HCT116 (cell line): ENCODE results near the gene ERGIC2. TPM values are rescaled to one million over a fixed set of nuclear protein-coding genes. Genes with fewer than 3 reads are reported as not detected.

Experiments used
- ATAC-seq: fragments of 200-7000 bp; cut with Tn5 transposase; 2 replicates; pipeline ENCODE4 v1.9.1; 2020; ENCODE audit warnings: mild to moderate bottlenecking, moderate library complexity
- BruUV-seq: library from RNA; stranded (reverse); fragments of 400-500 nt; replicated peaks from 2 replicates; lab custom pipeline; 2021; lab: Mats Ljungman, UMichigan
- CTCF ChIA-PET: fragments of 300-600 bp; sonication (Branson Sonifier 250); formaldehyde crosslinking; loops from one replicate; lab custom pipeline; 2021; ENCODE audit warnings: antibody characterized with exemption; lab: Charles Lee
- POLR2A ChIA-PET: fragments of 300-600, 350-600 bp; sonication (Branson Sonifier 250); formaldehyde crosslinking; loops from one replicate; lab custom pipeline; 2021; ENCODE audit warnings: antibody characterized with exemption; lab: Charles Lee
- RAD21 ChIA-PET, 2 experiments: fragments of 300-600 bp; sonication (Branson Sonifier 250); formaldehyde crosslinking; loops; one replicate each; lab custom pipeline; 2023; ENCODE audit warnings: low total read pairs in 2 of 2; ENCODE audit not compliant: uncharacterized antibody in 2 of 2, unreplicated experiment in 2 of 2, low non-redundant PET in 1 of 2; lab: Charles Lee
- DNase-seq: peaks from one replicate; pipeline ENCODE4 v3.0.0-alpha.2; 2010; ENCODE audit warnings: low read depth, low spot score
- H2AFZ ChIP-seq: fragments of 200-600 bp; shearing (Covaris generic), sonication (generic); 2 replicates; pipeline ENCODE4 v1.6.1; 2017; ENCODE audit warnings: low read depth, mixed run types, mixed read lengths, antibody characterized with exemption, low read length; ENCODE audit not compliant: poor library complexity, severe bottlenecking
- H3K27ac ChIP-seq: 2 replicates; pipeline ENCODE4 v1.5.1; 2012; ENCODE audit warnings: low read depth, low read length
- H3K27me3 ChIP-seq: fragments of 200-600 bp; sonication (generic); 2 replicates; pipeline ENCODE4 v1.6.1; 2016; ENCODE audit warnings: mixed run types, low read length, mixed read lengths; ENCODE audit not compliant: insufficient read depth
- H3K36me3 ChIP-seq, 2 experiments: fragments of 200-500 bp in 1 of 2; fragments of 200-600 bp in 1 of 2; sonication (Bioruptor generic) in 1 of 2; sonication (generic) in 1 of 2; 2 replicates each; pipeline versions ENCODE4 v1.5.1 to v1.6.1; 2014 to 2016; ENCODE audit warnings: low read length in 2 of 2, inconsistent platforms in 1 of 2, mixed read lengths in 1 of 2, mixed run types in 1 of 2; ENCODE audit not compliant: insufficient read depth in 2 of 2, control insufficient read depth in 1 of 2
- H3K4me1 ChIP-seq, 2 experiments: fragments of 200-600 bp in 1 of 2; sonication (generic) in 1 of 2; 2 replicates each; pipeline versions ENCODE4 v1.5.1 to v1.6.1; 2012 to 2017; ENCODE audit warnings: low read length in 2 of 2, inconsistent platforms in 1 of 2, mild to moderate bottlenecking in 1 of 2, mixed read lengths in 1 of 2, mixed run types in 1 of 2, moderate library complexity in 1 of 2; ENCODE audit not compliant: insufficient read depth in 2 of 2, control insufficient read depth in 1 of 2
- H3K4me2 ChIP-seq: fragments of 200-600 bp; sonication (generic); 2 replicates; pipeline ENCODE4 v1.6.1; 2017; ENCODE audit warnings: mixed run types, low read length, mixed read lengths
- H3K4me3 ChIP-seq, 2 experiments: fragments of 200-600 bp in 1 of 2; sonication (generic) in 1 of 2; replicated peaks in 1 of 2; 2 replicates each; pipeline ENCODE4 v1.5.1; 2011 to 2016; ENCODE audit warnings: low read length in 2 of 2, control low read depth in 1 of 2, low read depth in 1 of 2, mild to moderate bottlenecking in 1 of 2, mixed read lengths in 1 of 2, mixed run types in 1 of 2
- H3K79me2 ChIP-seq: fragments of 200-600 bp; sonication (generic); 2 replicates; pipeline ENCODE4 v1.6.1; 2017; ENCODE audit warnings: mild to moderate bottlenecking, mixed run types, low read length, moderate library complexity, mixed read lengths; ENCODE audit not compliant: insufficient read depth
- H3K9ac ChIP-seq: fragments of 200-600 bp; sonication (generic); 2 replicates; pipeline ENCODE4 v1.6.1; 2016; ENCODE audit warnings: low read length, mixed read lengths
- H3K9me2 ChIP-seq: fragments of 200-600 bp; sonication (generic), shearing (Covaris generic); 2 replicates; pipeline ENCODE4 v1.6.1; 2017; ENCODE audit warnings: mixed run types, mild to moderate bottlenecking, moderate library complexity; ENCODE audit not compliant: insufficient read depth
- H3K9me3 ChIP-seq, 2 experiments: fragments of 200-500 bp in 1 of 2; fragments of 200-600 bp in 1 of 2; sonication (Bioruptor generic) in 1 of 2; sonication (generic) in 1 of 2; 2 replicates each; pipeline ENCODE4 v1.6.1; 2014 to 2017; ENCODE audit warnings: low read length in 2 of 2, mixed read lengths in 2 of 2, inconsistent platforms in 1 of 2, low read depth in 1 of 2, mild to moderate bottlenecking in 1 of 2, mixed run types in 1 of 2, moderate library complexity in 1 of 2; ENCODE audit not compliant: control insufficient read depth in 1 of 2, insufficient read depth in 1 of 2
- H4K20me1 ChIP-seq: fragments of 200-600 bp; sonication (generic), shearing (Covaris generic); 2 replicates; pipeline ENCODE4 v1.6.1; 2017; ENCODE audit warnings: mixed run types, mild to moderate bottlenecking, moderate library complexity; ENCODE audit not compliant: insufficient read depth
- EGR1 ChIP-seq: IDR thresholded peaks from 2 replicates; pipeline ENCODE4 v1.6.1; 2012; ENCODE audit warnings: low read depth
- ELF1 ChIP-seq: IDR thresholded peaks from 2 replicates; pipeline ENCODE4 v1.6.1; 2012; ENCODE audit warnings: low read depth, borderline replicate concordance
- EZH2phosphoT487 ChIP-seq: fragments of 200-600 bp; IDR thresholded peaks from 2 replicates; pipeline ENCODE4 v1.6.1; 2018; ENCODE audit warnings: antibody characterized with exemption, borderline replicate concordance
- JUND ChIP-seq: IDR thresholded peaks from 2 replicates; pipeline ENCODE4 v1.6.1; 2012
- RAD21 ChIP-seq: IDR thresholded peaks from 2 replicates; pipeline ENCODE4 v1.6.1; 2012; ENCODE audit warnings: low read depth, mild to moderate bottlenecking
- SIN3A ChIP-seq: IDR thresholded peaks from 2 replicates; pipeline ENCODE4 v1.6.1; 2012; ENCODE audit warnings: low read depth
- SP1 ChIP-seq: IDR thresholded peaks from 2 replicates; pipeline ENCODE4 v1.6.1; 2012; ENCODE audit warnings: low read depth
- SRF ChIP-seq: IDR thresholded peaks from 2 replicates; pipeline ENCODE4 v1.6.1; 2012; ENCODE audit warnings: low read depth
- ZBTB33 ChIP-seq: IDR thresholded peaks from 2 replicates; pipeline ENCODE4 v1.6.1; 2011; ENCODE audit warnings: mild to moderate bottlenecking, low read length, moderate library complexity; ENCODE audit not compliant: insufficient replicate concordance; ENCODE audit errors: extremely low read depth
- intact Hi-C: fragments of 100-400 bp; cut with micrococcal nuclease; formaldehyde crosslinking; loops from 2 replicates; pipeline ENCODE4 v1.10.0; 2022
- total RNA-seq: library from RNA; stranded (reverse); gene quantifications from one replicate; pipeline ENCODE4 v1.2.1, GENCODE V29; 2021; ENCODE audit not compliant: unreplicated experiment

The ERGIC2 gene
- total RNA-seq, 1 experiment from 2014 or later: 71.1 TPM

- Histone ChIP-seq H3K9me2 (no peaks in the 10 kb centered on the region), H3K9ac (no peak overlapping the region), H3K4me1 (no peaks in the 10 kb centered on the region), H3K4me2 (no peak overlapping the region), H3K9me3 (no peaks in the 10 kb centered on the region)
- no peak for ATAC-seq
- RAD21 ChIA-PET: no interaction called here
- no TSS peak for BruUV-seq
- no peak for TF ChIP-seq EGR1
- no peak for TF ChIP-seq JUND
- TF ChIP-seq ELF1: no peak
- TF ChIP-seq, all 23 proteins: peak for 0
- POLR2A ChIA-PET: no interaction called here
- H3K4me3 ChIP-seq: no peak overlapping the region
- CTCF ChIA-PET: no interaction called here
- no peaks in the 10 kb centered on the region for H3K79me2 ChIP-seq
- no peaks in the 10 kb centered on the region for H4K20me1 ChIP-seq
- no peak overlapping the region for H3K27ac ChIP-seq
- no peaks in the 10 kb centered on the region for H3K36me3 ChIP-seq
- intact Hi-C loops: no loop called here
- H3K27me3 ChIP-seq: no peaks in the 10 kb centered on the region
- no peak overlapping the region for H2AFZ ChIP-seq
- no peak for DNase-seq
Measured at GRCh38 chr12:29415111-29415510, 34.1 kb upstream of the ERGIC2 start.

GRCh38 chr12:29414368-29414767 lies 33.4 kb upstream of the ERGIC2 start:
- H3K27me3 ChIP-seq: no peaks in the 10 kb centered on the region
- H4K20me1 ChIP-seq: no peaks in the 10 kb centered on the region
- DNase-seq: no peak
- H3K9me2 ChIP-seq: no peaks in the 10 kb centered on the region
- RAD21 ChIA-PET: no interaction called here
- H2AFZ ChIP-seq: no peak overlapping the region
- H3K36me3 ChIP-seq: no peaks in the 10 kb centered on the region
- H3K27ac ChIP-seq: no peak overlapping the region
- no TSS peak for BruUV-seq
- CTCF ChIA-PET: no interaction called here
- no peak for ATAC-seq
- H3K4me1 ChIP-seq: no peaks in the 10 kb centered on the region
- H3K4me3 ChIP-seq: no peak overlapping the region
- intact Hi-C loops: no loop called here
- no peaks in the 10 kb centered on the region for H3K79me2 ChIP-seq
- H3K9ac ChIP-seq: no peak overlapping the region
- TF ChIP-seq EZH2phosphoT487 (no peak), SIN3A (no peak), SRF (no peak), SP1 (no peak), ZBTB33 (no peak), RAD21 (no peak)
- POLR2A ChIA-PET: no interaction called here
- H3K4me2 ChIP-seq: no peak overlapping the region
- no peaks in the 10 kb centered on the region for H3K9me3 ChIP-seq
